Activated T-helper 1 cell treated with anti-CD3 and anti-CD28 coated beads, Interleukin-12 subunit alpha, Interleukin-12 subunit beta, Interleukin-2, Interleukin-4 antibody, amounts not matched to agents 30 ng/mL and 10 ng/mL and 1 ng/mL, durations not matched to agents 14 hours and 24 hours and 36 hours (primary cell): Measurements from ENCODE around the gene MMD2. TPM values are rescaled to one million over a fixed set of nuclear protein-coding genes. Genes with fewer than 3 reads are reported as not detected.

Source experiments
- DNase-seq: peaks from one replicate; pipeline ENCODE4 v3.0.0; 2021; ENCODE audit warnings: low spot score
- H3K27ac Mint-ChIP-seq: one replicate; pipeline ENCODE4 v1.8.0; 2021; ENCODE audit warnings: mild to moderate bottlenecking, mixed read lengths
- H3K27me3 Mint-ChIP-seq: one replicate; pipeline ENCODE4 v1.8.0; 2022; ENCODE audit warnings: mild to moderate bottlenecking, moderate library complexity, mixed read lengths; ENCODE audit not compliant: insufficient read depth
- H3K36me3 Mint-ChIP-seq: one replicate; pipeline ENCODE4 v1.8.0; 2021; ENCODE audit warnings: low read depth, mixed read lengths
- H3K4me1 Mint-ChIP-seq: one replicate; pipeline ENCODE4 v1.8.0; 2021; ENCODE audit warnings: low read depth, mixed read lengths
- H3K4me3 Mint-ChIP-seq: one replicate; pipeline ENCODE4 v1.8.0; 2021; ENCODE audit warnings: mild to moderate bottlenecking, moderate library complexity, mixed read lengths
- H3K9me3 Mint-ChIP-seq: one replicate; pipeline ENCODE4 v1.8.0; 2021; ENCODE audit warnings: mixed read lengths
- intact Hi-C: fragments of 100-400 bp; cut with micrococcal nuclease; formaldehyde crosslinking; loops from one replicate; pipeline ENCODE4 v1.15.1; 2024
- total RNA-seq: library from RNA; stranded (reverse); gene quantifications from 2 replicates; pipeline ENCODE4 v1.2.3, GENCODE V29; 2022

MMD2 gene
- total RNA-seq, 1 donor from 2014 or later: not detected

DNA sequence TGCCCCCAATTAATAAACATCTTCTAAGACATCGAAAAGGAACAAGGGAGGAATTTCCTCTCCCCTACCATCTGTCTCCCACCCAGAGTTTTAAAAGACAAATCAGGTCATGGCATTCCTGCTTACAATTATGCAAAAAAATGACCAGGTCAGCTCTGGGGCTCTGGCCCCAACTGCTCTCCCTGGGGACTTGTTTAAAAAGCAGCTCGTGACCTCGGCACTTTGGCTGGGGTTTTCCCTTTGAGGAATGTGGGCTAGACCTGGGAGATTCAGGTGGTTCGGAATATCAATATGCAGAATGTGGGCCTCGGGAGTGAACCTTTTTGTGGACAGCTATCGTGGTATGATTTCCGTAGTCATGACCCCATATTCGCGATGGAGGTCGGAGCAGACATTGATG is 74.8 kb downstream of the MMD2 start:
- H3K27ac Mint-ChIP-seq: no peak overlapping the region
- no peak overlapping the region for H3K4me3 Mint-ChIP-seq
- no peak for DNase-seq
- H3K9me3 Mint-ChIP-seq: no peaks in the 10 kb centered on the region
- H3K27me3 Mint-ChIP-seq: peaks cover 26% of the 10 kb centered on the region
- peaks cover 8% of the 10 kb centered on the region for H3K4me1 Mint-ChIP-seq
- intact Hi-C loops: loop anchor here (10.0 kb wide), 1 partner anchor 269 kb away; no protein-coding TSS in a partner anchor
- no peaks in the 10 kb centered on the region for H3K36me3 Mint-ChIP-seq

DNA sequence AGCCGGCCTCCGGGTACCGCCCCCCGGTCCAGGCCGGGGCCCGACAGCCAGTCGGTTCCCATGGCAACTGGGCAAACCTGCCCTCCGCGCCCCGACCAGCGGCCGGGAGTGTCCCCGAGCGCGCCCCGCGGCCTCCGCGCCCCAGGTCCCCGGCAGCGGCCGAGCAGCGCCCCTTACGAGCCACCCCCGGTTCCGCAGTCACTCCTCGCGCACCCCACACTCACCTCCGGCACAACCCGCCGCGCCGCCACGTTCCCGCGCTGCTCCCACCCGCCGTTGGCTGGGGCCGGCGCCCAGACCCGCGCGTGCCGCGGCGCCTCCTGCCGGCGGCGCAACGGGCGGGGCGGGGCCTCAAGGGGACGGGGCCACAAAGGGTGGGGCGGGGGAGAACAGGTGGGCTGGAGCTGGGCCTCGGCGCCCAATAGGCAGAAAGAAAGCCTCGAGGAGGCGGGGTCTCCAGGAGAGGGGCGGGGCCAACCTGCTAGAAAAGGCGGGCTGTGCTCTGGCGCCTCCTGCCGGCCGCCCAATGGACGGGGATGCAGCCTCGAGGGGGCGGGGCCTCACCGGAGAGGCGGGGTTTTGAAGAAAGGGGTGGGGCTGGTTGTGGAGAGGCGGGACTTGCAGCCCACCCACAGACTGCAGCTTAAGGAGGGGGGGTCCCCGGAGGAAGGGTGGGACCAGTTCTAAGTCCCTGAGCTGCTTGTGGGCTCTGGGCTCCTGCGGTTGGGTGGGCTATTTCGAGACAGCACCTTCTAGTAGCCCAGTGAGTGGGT is 75.4 kb downstream of the MMD2 start, which contains the start of gene RADIL:
Gene RADIL, minus strand, starts transcription at position 345 of the 773 bp plus-strand sequence. CDS start 5,577 bp downstream, outside the sequence.
- DNase-seq: peak; percentile 77
- Mint-ChIP-seq H3K36me3 (no peaks in the 10 kb centered on the region), H3K27me3 (peaks cover 26% of the 10 kb centered on the region), H3K4me3 (peak within 1 kb of the TSS; percentile 34), H3K9me3 (no peaks in the 10 kb centered on the region), H3K4me1 (peaks cover 8% of the 10 kb centered on the region), H3K27ac (no peak within 1 kb of the TSS)
- intact Hi-C loops: loop anchor here (1.0 to 10.0 kb wide), 3 partner anchors 85 to 269 kb away; no protein-coding TSS in a partner anchor

DNA sequence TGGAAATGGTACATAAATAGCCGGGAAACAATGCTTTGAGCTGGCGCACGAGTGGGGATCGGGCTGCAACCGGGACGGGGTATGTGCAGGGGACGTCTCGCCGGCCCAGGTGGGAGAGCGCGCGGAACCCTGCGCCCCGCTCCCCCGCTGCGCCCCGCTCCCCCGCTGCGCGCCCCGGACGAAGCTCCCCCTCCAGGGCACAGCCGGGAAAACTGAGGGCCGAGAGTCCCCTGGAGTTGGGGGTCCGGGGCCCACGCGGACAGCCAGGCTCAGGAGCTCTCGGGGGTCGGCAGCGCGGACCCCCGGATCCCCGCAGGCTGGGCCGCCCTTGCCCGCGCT is 76.0 kb downstream of the MMD2 start:
- DNase-seq: no peak
- Mint-ChIP-seq H3K27ac (no peak overlapping the region), H3K9me3 (no peaks in the 10 kb centered on the region), H3K4me1 (peaks cover 8% of the 10 kb centered on the region), H3K27me3 (peaks cover 26% of the 10 kb centered on the region), H3K36me3 (no peaks in the 10 kb centered on the region), H3K4me3 (peak overlapping the region; percentile 34)
- intact Hi-C loops: loop anchor here (1.0 to 10.0 kb wide), 3 partner anchors 84 to 268 kb away; no protein-coding TSS in a partner anchor

DNA sequence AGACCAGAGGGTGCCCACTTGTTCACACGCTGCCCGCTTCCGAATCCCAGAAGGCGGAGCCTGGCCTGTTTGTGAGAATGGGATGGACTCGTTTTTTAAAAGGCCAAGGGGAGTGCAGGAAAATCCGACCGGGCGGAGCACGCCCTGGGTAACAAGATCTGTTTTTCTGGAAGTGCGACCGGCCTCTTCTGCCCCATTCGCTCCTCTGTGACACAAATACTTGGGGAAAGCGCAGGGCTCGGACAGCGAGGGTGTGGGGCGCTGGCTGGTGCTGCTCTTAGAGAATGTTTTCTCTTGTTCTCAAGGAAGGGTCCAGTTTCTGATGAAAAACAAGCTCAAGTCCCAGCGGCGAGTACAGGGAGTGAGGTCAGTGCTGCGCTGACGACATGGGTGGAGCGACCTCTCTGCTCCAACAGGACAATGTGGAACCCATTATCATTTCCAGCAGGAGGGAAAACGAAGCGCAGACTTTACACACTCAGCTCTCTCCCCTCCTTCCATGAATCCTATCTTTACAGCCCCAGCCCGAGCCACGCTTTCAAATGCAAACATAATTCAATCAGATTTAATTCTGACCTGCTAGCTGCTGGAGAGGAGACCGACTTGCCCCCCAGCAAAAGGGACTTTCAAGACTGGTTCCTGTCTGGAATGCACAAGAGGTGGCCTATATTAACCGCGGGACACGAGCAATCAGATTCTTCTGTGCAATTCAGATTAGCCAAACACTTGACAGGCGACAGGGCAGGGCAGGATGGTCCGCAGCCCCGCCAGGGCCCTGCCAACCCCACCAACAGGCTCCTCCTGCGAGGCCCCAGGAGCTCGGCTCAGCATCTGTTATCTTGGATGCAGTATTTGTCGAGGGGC is 76.6 kb downstream of the MMD2 start:
- intact Hi-C loops: loop anchor here (1.0 to 10.0 kb wide), 3 partner anchors 84 to 268 kb away; no protein-coding TSS in a partner anchor
- no peak overlapping the region for H3K27ac Mint-ChIP-seq
- no peak for DNase-seq
- H3K27me3 Mint-ChIP-seq: peaks cover 26% of the 10 kb centered on the region
- H3K4me3 Mint-ChIP-seq: peak overlapping the region; percentile 34
- no peaks in the 10 kb centered on the region for H3K36me3 Mint-ChIP-seq
- H3K4me1 Mint-ChIP-seq: peaks cover 8% of the 10 kb centered on the region
- no peaks in the 10 kb centered on the region for H3K9me3 Mint-ChIP-seq

DNA sequence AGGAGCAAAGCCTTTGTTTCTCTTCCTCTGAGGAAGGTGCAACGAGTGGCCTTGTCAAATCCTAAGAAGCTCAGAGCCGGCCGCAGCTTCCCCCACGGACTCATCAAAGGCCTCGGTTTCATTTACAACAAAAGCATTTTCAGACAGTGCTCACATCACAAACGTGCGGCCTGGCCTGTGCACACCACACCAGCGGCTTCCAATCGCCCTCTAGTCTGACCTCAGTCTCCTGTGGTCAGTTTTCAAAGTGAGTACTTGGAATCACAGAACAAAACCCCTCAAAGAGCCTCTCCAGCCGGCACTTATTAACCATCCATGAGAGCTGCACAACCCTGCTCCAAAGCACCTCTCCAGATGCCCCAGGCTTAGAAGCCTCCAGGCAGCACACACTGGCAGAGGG is 78.8 kb downstream of the MMD2 start:
- no peak for DNase-seq
- Mint-ChIP-seq H3K9me3 (no peaks in the 10 kb centered on the region), H3K4me1 (peaks cover 8% of the 10 kb centered on the region), H3K4me3 (no peak overlapping the region), H3K27ac (no peak overlapping the region), H3K27me3 (peaks cover 25% of the 10 kb centered on the region), H3K36me3 (no peaks in the 10 kb centered on the region)
- intact Hi-C loops: loop anchor here (10.0 kb wide), 1 partner anchor 265 kb away; no protein-coding TSS in a partner anchor

DNA sequence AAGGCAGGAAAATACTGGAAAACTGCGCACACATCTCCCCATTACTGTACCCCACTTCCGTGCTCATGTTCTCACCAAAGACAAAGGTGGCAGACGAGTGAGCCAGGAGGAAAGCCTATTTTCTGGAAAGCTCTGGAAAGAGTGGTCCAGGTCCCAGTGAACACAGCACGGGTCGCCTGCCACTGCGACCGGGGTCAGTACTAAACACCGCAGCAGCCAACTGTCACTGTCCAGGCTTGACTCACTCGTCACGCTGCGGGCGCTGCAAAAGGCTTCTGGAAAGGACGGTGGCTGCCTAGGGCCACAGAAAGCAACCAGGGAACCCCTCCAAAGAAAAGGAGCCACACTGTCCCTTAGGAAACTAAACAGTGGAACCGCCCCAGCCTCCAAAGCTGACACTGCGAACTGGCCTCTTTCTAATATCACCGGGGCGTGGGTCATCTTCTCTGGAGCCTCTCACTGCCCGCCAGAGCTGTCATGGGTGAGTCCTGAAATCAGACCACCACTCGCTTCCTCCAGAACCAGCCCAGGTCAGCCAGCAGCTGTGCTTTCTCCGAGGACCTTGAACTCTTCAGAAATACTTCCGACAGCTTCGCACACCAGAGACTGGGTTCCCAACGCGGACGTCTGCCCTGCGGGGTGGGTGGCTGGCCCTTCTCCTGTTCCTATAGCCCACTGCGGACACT is 79.4 kb downstream of the MMD2 start:
- intact Hi-C loops: loop anchor here (10.0 kb wide), 1 partner anchor 265 kb away; no protein-coding TSS in a partner anchor
- DNase-seq: no peak
- peaks cover 8% of the 10 kb centered on the region for H3K4me1 Mint-ChIP-seq
- peaks cover 24% of the 10 kb centered on the region for H3K27me3 Mint-ChIP-seq
- no peaks in the 10 kb centered on the region for H3K36me3 Mint-ChIP-seq
- H3K4me3 Mint-ChIP-seq: no peak overlapping the region
- no peaks in the 10 kb centered on the region for H3K9me3 Mint-ChIP-seq
- H3K27ac Mint-ChIP-seq: no peak overlapping the region

DNA sequence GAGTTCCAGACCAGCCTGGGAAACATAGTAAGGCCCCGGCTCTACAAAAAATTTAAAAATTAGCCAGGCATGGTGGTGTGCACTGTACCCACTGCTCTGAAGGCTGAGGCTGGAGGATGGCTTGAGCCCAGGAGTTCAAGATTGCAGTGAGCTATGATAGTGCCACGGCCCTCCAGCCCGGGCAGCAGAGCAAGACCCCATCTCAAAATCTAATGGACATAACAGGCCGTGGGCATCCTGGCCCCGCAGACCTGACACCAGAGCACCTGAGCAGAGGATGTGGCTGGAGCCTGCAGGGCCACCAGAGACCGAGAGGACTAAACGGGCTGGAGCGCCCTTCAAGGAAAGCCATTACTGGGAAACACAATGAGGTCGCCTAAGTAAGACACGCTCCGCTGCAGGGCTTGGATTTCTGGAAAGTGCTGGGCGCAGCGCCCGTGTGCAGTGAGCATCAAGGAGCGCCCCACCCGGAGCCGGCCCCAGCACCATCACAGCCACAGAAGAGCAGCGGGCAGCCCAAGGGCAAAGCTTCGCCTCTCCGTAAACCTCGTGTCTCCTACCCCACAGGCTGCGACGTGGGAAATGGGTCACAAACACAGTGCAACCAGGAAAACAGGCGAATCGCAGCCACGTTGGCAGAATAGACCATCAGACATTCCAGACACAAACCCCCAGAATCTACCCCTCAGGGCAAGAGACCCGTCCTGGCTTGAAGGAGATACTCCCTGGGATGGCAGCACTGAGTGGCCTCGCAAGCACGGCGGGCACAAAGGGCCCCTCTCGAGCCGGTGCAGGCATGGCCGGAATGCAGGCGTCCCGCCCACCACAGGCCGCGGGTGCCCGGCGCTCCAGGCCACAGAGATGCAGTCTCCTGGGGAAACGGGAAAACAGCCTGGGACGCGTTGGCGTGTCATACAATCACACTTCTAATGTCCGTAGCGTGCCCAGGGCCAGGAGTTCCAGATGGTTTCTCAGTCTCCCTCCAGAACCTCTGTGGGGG is 80.4 kb downstream of the MMD2 start:
- H3K27me3 Mint-ChIP-seq: peaks cover 19% of the 10 kb centered on the region
- H3K27ac Mint-ChIP-seq: no peak overlapping the region
- H3K4me1 Mint-ChIP-seq: peaks cover 8% of the 10 kb centered on the region
- no peak for DNase-seq
- intact Hi-C loops: no loop called here
- no peak overlapping the region for H3K4me3 Mint-ChIP-seq
- H3K9me3 Mint-ChIP-seq: no peaks in the 10 kb centered on the region
- no peaks in the 10 kb centered on the region for H3K36me3 Mint-ChIP-seq

DNA sequence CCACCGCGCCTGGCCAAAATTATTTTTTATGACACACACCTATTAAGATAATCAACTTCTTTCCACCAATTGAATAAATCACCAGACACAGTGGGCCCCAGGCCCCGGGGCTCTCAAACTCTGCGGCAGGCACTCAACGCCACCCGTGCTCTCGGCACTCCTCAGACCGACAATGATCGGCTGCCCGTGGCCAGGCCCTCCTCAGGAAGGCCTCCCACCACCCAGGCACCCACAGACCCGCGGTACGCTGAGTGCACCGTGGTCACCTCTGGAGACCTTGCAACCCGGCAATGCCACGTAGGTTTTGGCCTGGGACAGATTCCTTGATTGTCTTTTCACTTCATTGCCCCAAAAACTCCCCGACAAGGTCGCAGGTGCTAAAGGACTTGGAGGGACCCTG is 82.4 kb downstream of the MMD2 start:
- H3K4me3 Mint-ChIP-seq: no peak overlapping the region
- H3K27me3 Mint-ChIP-seq: peaks cover 6% of the 10 kb centered on the region
- H3K36me3 Mint-ChIP-seq: no peaks in the 10 kb centered on the region
- H3K4me1 Mint-ChIP-seq: no peaks in the 10 kb centered on the region
- DNase-seq: no peak
- H3K27ac Mint-ChIP-seq: no peak overlapping the region
- no peaks in the 10 kb centered on the region for H3K9me3 Mint-ChIP-seq
- intact Hi-C loops: no loop called here

DNA sequence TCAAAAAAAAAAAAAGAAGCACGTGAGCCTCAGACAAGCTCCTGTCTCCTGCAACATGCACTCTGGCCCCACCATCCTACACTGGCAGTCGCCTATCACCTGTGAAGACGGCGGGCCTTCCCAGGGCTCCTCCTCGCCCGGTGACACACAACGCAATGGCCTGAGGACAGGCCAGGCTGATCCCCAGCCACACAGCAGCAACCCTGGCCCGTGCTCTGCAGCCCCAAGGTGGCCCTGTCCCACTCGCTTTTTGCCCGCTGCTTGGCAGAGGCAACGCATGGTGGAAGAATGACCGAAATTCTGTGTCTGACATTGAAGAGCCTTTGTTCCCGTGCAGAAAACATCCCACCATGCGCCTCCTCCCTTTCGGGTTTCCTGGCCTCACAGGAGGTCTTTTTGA is 83.6 kb downstream of the MMD2 start:
- Mint-ChIP-seq H3K4me1 (no peaks in the 10 kb centered on the region), H3K36me3 (no peaks in the 10 kb centered on the region), H3K4me3 (no peak overlapping the region), H3K9me3 (no peaks in the 10 kb centered on the region), H3K27me3 (peaks cover 8% of the 10 kb centered on the region), H3K27ac (no peak overlapping the region)
- DNase-seq: no peak
- intact Hi-C loops: no loop called here

DNA sequence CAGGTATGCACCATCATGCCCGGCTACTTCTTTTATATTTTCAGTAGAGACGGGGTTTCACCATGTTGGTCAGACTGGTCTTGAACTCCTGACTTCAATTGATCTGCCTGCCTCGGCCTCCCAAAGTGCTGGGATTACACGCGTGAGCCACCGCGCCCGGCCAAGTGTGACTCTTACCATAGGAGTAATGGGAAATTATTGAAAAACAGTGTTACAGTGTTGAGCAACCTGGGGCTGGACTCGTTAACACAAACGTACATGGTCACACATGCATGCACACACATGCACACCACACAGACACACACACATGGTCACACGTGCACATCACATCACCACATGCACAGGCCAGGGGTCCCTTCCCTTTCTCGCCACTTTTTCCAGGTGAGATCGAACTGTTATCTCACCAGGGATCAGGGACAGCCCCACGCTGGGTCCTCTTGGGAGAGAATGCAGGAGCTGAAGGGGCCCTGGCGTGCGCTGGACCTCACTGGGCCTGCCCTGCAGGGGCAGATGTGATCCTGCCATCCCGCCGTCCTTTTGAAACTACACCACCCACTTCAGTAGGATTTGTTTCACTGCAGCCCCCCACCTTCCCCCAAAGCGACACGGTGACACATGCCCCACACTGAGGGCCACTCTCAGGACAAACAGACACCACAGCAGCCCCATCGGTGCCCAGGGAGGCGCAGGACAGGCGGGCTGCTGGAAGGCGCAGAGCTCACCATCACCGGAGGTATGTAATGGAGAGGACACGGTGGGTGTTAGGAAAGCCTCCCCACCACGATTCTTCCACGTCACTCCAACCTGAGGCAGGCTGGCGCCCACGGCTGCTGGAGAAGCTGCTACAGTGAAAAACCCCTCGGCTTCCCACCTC is 85.7 kb downstream of the MMD2 start:
- H3K27ac Mint-ChIP-seq: no peak overlapping the region
- no peak overlapping the region for H3K4me3 Mint-ChIP-seq
- H3K36me3 Mint-ChIP-seq: no peaks in the 10 kb centered on the region
- peaks cover 10% of the 10 kb centered on the region for H3K27me3 Mint-ChIP-seq
- no peaks in the 10 kb centered on the region for H3K9me3 Mint-ChIP-seq
- no peaks in the 10 kb centered on the region for H3K4me1 Mint-ChIP-seq
- intact Hi-C loops: no loop called here
- DNase-seq: no peak
